ENCODE data around the gene ARHGEF26. TPM values are rescaled to one million over a fixed set of nuclear protein-coding genes. Genes with fewer than 3 reads are reported as not detected.

Gene ARHGEF26
- total and polyA plus RNA-seq, 7 donors = 2.3 to 125 (median 48.4) TPM

DNA sequence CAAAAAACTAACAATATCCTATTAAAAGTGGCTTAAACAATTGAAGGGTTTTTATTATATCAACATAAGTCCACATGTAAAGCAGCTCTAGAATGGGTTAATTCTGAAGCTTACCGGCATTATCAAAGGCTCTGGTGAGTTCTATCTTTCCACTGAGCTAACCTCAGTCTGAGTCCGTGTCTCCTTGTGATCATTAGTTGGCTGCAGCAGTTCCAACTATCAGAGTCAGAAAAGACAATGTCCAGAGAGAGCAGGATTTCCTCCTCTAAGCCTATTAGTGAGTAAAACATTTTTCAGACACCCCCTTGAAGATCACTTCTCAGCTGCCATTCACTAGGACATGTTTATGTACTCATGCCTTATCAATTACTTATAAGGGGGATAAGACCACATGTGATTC is 153.2 kb downstream of the ARHGEF26 start:
- WGBS, 2 donors = 78 to 81% methylated on average over 2 of the region's 2 CpGs
- Histone ChIP-seq H3K27me3 (no peaks in the 10 kb centered on the region), H3K4me1 (peaks cover 0 to 5% (median 0%) of the 10 kb centered on the region in 4 donors), H3K27ac (no peak overlapping the region), H3K36me3 (peaks cover 0 to 82% (median 24%) of the 10 kb centered on the region in 4 donors), H3K9me3 (no peaks in the 10 kb centered on the region), H3K4me3 (no peak overlapping the region)
- TF ChIP-seq POLR2AphosphoS5 (IDR thresholded peaks at IDR 0.05) (no peak), POLR2A (IDR thresholded peaks at IDR 0.05) (no peak), EP300 (IDR thresholded peaks at IDR 0.05) (no peak)
- TF ChIP-seq, protein P1, sequence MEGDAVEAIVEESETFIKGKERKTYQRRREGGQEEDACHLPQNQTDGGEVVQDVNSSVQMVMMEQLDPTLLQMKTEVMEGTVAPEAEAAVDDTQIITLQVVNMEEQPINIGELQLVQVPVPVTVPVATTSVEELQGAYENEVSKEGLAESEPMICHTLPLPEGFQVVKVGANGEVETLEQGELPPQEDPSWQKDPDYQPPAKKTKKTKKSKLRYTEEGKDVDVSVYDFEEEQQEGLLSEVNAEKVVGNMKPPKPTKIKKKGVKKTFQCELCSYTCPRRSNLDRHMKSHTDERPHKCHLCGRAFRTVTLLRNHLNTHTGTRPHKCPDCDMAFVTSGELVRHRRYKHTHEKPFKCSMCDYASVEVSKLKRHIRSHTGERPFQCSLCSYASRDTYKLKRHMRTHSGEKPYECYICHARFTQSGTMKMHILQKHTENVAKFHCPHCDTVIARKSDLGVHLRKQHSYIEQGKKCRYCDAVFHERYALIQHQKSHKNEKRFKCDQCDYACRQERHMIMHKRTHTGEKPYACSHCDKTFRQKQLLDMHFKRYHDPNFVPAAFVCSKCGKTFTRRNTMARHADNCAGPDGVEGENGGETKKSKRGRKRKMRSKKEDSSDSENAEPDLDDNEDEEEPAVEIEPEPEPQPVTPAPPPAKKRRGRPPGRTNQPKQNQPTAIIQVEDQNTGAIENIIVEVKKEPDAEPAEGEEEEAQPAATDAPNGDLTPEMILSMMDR (IDR thresholded peaks at IDR 0.05) = no peak
- DNase-seq = no peak
- intact Hi-C loops (cut with DNase I) = no loop called here

DNA sequence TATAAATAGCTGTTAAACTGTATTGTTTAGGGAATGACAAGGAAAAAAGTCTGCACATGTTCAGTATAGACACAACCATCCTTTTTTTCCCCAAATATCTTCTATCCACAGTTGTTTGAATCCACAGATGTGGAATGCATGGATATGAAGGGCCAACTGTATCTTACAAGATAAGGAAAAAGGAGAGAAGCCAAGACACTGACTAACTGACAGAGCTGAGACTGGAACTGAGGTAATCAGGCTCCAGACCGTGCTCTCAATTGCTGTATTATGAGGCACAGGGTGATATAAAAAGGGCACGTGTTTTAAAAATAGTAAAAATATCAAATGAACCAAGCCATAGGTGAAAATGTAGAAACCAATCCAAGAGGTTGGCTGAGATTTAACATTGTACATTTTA is 154.1 kb downstream of the ARHGEF26 start:
- Histone ChIP-seq H3K9me3 (no peaks in the 10 kb centered on the region), H3K4me1 (peaks cover 0 to 5% (median 0%) of the 10 kb centered on the region in 4 donors), H3K27ac (no peak overlapping the region), H3K27me3 (no peaks in the 10 kb centered on the region), H3K36me3 (peaks cover 0 to 86% (median 24%) of the 10 kb centered on the region in 4 donors), H3K4me3 (no peak overlapping the region)
- intact Hi-C loops (cut with DNase I) = no loop called here
- DNase-seq = no peak
- TF ChIP-seq POLR2A (IDR thresholded peaks at IDR 0.05) (no peak), POLR2AphosphoS5 (IDR thresholded peaks at IDR 0.05) (no peak), EP300 (IDR thresholded peaks at IDR 0.05) (no peak)
- TF ChIP-seq, protein P1 (IDR thresholded peaks at IDR 0.05) = no peak
- 94 to 96% methylated on average over 2 of the region's 2 CpGs for WGBS, 2 donors

DNA sequence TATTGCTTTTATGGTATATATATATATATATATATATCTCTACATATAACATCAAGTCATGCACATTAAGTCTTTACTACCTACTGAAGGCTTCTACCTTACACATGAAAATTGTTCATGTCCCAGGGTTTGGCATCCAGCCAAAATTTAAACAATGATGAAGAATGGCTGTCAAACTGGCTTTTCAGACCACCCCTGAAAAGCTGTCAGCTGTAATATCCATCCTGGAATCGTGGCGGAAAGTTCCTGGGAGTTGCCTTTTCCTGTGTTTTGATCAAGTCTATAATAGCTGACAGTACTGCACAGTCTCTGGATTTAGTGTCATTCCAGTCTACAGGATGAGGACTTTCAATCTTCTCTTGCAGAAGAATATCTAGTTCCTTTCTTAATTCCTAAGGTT is 154.8 kb downstream of the ARHGEF26 start:
- Histone ChIP-seq H3K4me1 (peaks cover 0 to 5% (median 0%) of the 10 kb centered on the region in 4 donors), H3K9me3 (no peaks in the 10 kb centered on the region), H3K36me3 (peaks cover 0 to 93% (median 24%) of the 10 kb centered on the region in 4 donors), H3K27me3 (no peaks in the 10 kb centered on the region), H3K27ac (no peak overlapping the region), H3K4me3 (no peak overlapping the region)
- no peak for DNase-seq
- TF ChIP-seq, protein P1 (IDR thresholded peaks at IDR 0.05) = no peak
- TF ChIP-seq POLR2A (IDR thresholded peaks at IDR 0.05) = no peak
- no peak for TF ChIP-seq EP300 (IDR thresholded peaks at IDR 0.05)
- peak in 1 of 4 donors; percentile 10 for TF ChIP-seq POLR2AphosphoS5 (IDR thresholded peaks at IDR 0.05)
- intact Hi-C loops (cut with DNase I) = no loop called here
- 85 to 87% methylated on average over 2 of the region's 2 CpGs for WGBS, 2 donors

DNA sequence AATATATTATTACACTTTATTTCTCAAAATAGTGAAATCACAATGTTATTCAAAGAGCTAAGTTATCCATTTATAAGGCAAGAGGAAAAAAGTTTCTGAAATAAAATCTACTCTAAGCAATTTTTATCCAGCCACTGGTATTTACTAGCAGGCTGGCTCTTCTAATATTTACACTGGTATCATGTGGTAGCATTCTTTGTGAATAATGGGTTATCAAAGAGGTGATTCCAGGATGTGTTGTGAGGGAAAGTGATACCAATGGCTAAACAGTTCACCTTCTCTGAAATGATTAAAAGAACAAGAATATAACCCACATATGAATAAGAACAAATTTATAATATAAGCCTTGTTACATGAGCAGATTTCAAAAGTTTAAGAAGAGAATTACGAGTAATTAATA is 159.0 kb downstream of the ARHGEF26 start:
- Histone ChIP-seq H3K9me3 (no peaks in the 10 kb centered on the region), H3K36me3 (peaks cover 0 to 99% (median 18%) of the 10 kb centered on the region in 4 donors), H3K27ac (no peak overlapping the region), H3K4me1 (peaks cover 0 to 8% (median 0%) of the 10 kb centered on the region in 4 donors), H3K4me3 (no peak overlapping the region), H3K27me3 (no peaks in the 10 kb centered on the region)
- TF ChIP-seq EP300 (IDR thresholded peaks at IDR 0.05) = no peak
- TF ChIP-seq, protein P1 (IDR thresholded peaks at IDR 0.05) = no peak
- TF ChIP-seq POLR2A (IDR thresholded peaks at IDR 0.05) = no peak
- no peak for TF ChIP-seq POLR2AphosphoS5 (IDR thresholded peaks at IDR 0.05)
- 94 to 98% methylated on average over 1 of the region's 1 CpG for WGBS, 2 donors
- intact Hi-C loops (cut with DNase I) = no loop called here
- DNase-seq = no peak

DNA sequence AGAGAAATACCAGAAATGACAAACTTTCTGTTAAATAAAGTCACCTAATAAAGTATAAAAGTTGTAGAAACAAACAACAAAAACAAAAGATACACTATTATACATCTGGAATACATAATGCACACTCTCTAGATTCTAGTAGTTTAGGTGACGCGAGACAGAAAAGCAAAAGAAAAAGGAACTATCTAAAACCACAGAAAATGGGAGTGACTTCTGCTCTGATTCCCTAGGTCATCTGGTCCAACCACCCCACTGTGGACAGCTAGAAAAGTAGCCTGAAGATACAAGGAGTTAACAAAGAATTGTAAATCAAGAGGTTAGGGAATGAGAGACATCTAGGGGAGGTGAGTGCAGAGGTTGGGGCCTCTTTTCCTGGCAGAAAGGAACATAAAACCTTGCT is 164.0 kb downstream of the ARHGEF26 start:
- Histone ChIP-seq H3K9me3 (no peaks in the 10 kb centered on the region), H3K4me1 (peaks cover 0 to 8% (median 0%) of the 10 kb centered on the region in 4 donors), H3K27me3 (no peaks in the 10 kb centered on the region), H3K36me3 (peaks cover 4 to 96% (median 14%) of the 10 kb centered on the region in 4 donors), H3K4me3 (no peak overlapping the region), H3K27ac (no peak overlapping the region)
- WGBS, 2 donors = 80 to 91% methylated on average over 2 of the region's 2 CpGs
- TF ChIP-seq POLR2AphosphoS5 (IDR thresholded peaks at IDR 0.05) = no peak
- no peak for TF ChIP-seq POLR2A (IDR thresholded peaks at IDR 0.05)
- no peak for TF ChIP-seq EP300 (IDR thresholded peaks at IDR 0.05)
- TF ChIP-seq, protein P1 (IDR thresholded peaks at IDR 0.05) = no peak
- DNase-seq = no peak
- intact Hi-C loops (cut with DNase I) = no loop called here

Data from sigmoid colon (tissue), 7 donors.